B cell (primary cell): ENCODE measurements around the gene AMFR.

Source experiments
- EZH2 ChIP-seq: IDR thresholded peaks from 2 replicates; pipeline ENCODE4 v1.6.1; 2012; ENCODE audit warnings: borderline replicate concordance, low read depth, mild to moderate bottlenecking, moderate library complexity, low read length; ENCODE audit not compliant: insufficient read depth, poor library complexity, severe bottlenecking
- TF ChIP-seq, protein P1 (sequence below): fragments of 200-600 bp; IDR thresholded peaks from one replicate; pipeline ENCODE4 v1.8.0; 2022; ENCODE audit warnings: antibody characterized with exemption, mild to moderate bottlenecking

- TF ChIP-seq, protein P1, sequence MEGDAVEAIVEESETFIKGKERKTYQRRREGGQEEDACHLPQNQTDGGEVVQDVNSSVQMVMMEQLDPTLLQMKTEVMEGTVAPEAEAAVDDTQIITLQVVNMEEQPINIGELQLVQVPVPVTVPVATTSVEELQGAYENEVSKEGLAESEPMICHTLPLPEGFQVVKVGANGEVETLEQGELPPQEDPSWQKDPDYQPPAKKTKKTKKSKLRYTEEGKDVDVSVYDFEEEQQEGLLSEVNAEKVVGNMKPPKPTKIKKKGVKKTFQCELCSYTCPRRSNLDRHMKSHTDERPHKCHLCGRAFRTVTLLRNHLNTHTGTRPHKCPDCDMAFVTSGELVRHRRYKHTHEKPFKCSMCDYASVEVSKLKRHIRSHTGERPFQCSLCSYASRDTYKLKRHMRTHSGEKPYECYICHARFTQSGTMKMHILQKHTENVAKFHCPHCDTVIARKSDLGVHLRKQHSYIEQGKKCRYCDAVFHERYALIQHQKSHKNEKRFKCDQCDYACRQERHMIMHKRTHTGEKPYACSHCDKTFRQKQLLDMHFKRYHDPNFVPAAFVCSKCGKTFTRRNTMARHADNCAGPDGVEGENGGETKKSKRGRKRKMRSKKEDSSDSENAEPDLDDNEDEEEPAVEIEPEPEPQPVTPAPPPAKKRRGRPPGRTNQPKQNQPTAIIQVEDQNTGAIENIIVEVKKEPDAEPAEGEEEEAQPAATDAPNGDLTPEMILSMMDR: no peak
- no peak for TF ChIP-seq EZH2
Observed at GRCh38 chr16:56344518-56345405, 80.6 kb downstream of the AMFR start.
